Skeletal muscle tissue (tissue), 4 donors: ENCODE data around the gene FAM3B. TPM values are rescaled to one million over a fixed set of nuclear protein-coding genes. Genes with fewer than 3 reads are reported as not detected.
A peak's percentile ranks its signal among the peaks of the same experiment; 100 is the strongest.

Experiments used
- H3K27ac ChIP-seq: one replicate; pipeline ENCODE4 v1.7.0; 2013; ENCODE audit warnings: mild to moderate bottlenecking, low read depth, low read length, inconsistent platforms
- H3K27me3 ChIP-seq, 3 donors: one replicate each; pipeline ENCODE4 v1.7.0; 2013; ENCODE audit warnings: low read length in 3 of 3; ENCODE audit not compliant: control insufficient read depth in 3 of 3, insufficient read depth in 3 of 3
- H3K36me3 ChIP-seq, 3 donors: one replicate each; pipeline ENCODE4 v1.7.0; 2013; ENCODE audit warnings: low read length in 3 of 3; ENCODE audit not compliant: control insufficient read depth in 3 of 3, insufficient read depth in 3 of 3
- H3K4me1 ChIP-seq, 3 donors: one replicate each; pipeline ENCODE4 v1.7.0; 2013; ENCODE audit warnings: low read length in 3 of 3, mild to moderate bottlenecking in 3 of 3; ENCODE audit not compliant: control insufficient read depth in 3 of 3, insufficient read depth in 3 of 3
- H3K4me3 ChIP-seq, 3 donors: one replicate each; pipeline ENCODE4 v1.7.0; 2013; ENCODE audit warnings: low read length in 3 of 3
- H3K9ac ChIP-seq, 3 donors: one replicate each; pipeline ENCODE4 v1.7.0; 2013; ENCODE audit warnings: low read length in 3 of 3, mild to moderate bottlenecking in 3 of 3, moderate library complexity in 2 of 3, low read depth in 1 of 3
- H3K9me3 ChIP-seq, 3 donors: one replicate each; pipeline ENCODE4 v1.7.0; 2013; ENCODE audit warnings: low read length in 3 of 3; ENCODE audit not compliant: control insufficient read depth in 3 of 3
- total RNA-seq: library from RNA; depleted of rRNA; stranded (reverse); fragments of >200 nt; gene quantifications from one replicate; pipeline ENCODE4 v1.2.3, GENCODE V29; 2014
- donor health status: Osteomylitis.

Gene FAM3B, protein sequence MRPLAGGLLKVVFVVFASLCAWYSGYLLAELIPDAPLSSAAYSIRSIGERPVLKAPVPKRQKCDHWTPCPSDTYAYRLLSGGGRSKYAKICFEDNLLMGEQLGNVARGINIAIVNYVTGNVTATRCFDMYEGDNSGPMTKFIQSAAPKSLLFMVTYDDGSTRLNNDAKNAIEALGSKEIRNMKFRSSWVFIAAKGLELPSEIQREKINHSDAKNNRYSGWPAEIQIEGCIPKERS
- not detected for total RNA-seq

DNA sequence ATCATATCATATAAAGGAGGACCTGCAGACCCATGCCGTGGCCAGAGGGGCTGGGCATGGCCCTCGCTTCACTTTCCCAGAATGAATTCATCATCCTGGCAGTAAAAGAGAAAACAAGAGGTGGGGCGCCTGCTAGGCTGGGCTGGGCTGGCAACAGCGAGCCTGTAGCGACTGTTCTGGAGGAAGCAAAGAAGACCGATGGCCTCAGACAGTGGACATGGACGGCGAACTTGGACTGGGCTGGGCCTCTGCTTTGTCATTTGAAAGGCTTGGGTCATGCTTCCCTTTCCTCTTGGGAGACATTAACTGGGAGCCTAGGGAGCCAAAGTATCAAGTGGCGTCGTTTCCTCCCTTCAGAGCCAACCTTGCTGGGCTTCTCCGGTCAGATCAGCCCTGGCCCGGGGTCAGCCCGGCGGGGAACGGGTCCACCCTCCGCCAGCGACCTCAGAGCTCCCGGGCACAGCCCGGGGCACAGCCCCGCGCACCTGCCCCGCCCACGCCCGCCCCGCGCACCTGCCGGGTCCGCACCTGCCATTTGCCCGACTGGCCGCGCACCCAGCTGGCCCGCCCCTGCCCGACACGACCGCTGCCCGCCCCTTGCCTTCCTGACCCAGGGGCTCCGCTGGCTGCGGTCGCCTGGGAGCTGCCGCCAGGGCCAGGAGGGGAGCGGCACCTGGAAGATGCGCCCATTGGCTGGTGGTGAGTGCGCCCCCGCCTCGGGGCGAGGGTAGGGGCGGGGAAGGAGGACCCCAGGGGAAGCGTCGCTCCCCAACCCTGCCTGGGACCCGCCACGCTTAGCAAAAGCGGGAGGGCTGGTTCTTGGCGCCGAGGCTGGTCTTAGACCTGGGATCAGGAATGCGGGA is at the start of gene FAM3B:
TSS of gene FAM3B (plus strand) at position 602 of the 863 bp plus-strand sequence. CDS start at position 681, 79 bp downstream.
- Histone ChIP-seq H3K9ac (no peak within 1 kb of the TSS), H3K27ac (no peak within 1 kb of the TSS), H3K36me3 (no peaks in the 10 kb centered on the region)

GRCh38 chr21:41267346-41267745 is 49.3 kb upstream of the FAM3B start:
- Histone ChIP-seq H3K4me1 (peaks cover 0 to 5% (median 0%) of the 10 kb centered on the region in 3 donors), H3K9ac (no peak overlapping the region), H3K36me3 (peaks cover 0 to 9% (median 0%) of the 10 kb centered on the region in 3 donors), H3K9me3 (no peaks in the 10 kb centered on the region), H3K27ac (no peak overlapping the region), H3K4me3 (no peak overlapping the region), H3K27me3 (no peaks in the 10 kb centered on the region)

More for the DNA sequence above, at the start of gene FAM3B:
- Histone ChIP-seq H3K9me3 (no peaks in the 10 kb centered on the region), H3K27me3 (peaks cover 11 to 34% (median 19%) of the 10 kb centered on the region in 3 donors), H3K4me1 (peaks cover 0 to 5% (median 3%) of the 10 kb centered on the region in 3 donors), H3K4me3 (peak within 1 kb of the TSS in 1 of 3 donors; percentile 15)

DNA sequence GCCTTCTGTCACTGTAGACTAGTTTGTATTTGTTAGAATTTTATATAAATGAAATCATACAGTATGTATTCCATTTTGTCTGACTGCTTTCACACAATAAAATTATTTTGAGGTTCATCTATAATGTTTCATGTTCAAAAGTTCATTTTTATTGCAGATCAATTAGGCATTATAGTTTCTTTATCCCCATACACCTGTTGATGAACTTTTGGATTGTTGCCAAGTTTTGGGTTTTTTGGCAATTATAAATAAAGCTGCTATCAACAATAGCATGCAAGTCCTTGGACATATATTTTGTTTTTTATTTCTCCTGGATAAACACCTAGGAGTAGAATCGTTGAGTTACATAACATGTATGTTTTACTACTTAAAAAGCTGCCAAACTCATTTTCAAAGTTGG is 47.1 kb upstream of the FAM3B start:
- H3K4me3 ChIP-seq, result no peak overlapping the region
- no peaks in the 10 kb centered on the region for H3K9me3 ChIP-seq
- no peak overlapping the region for H3K27ac ChIP-seq
- H3K36me3 ChIP-seq, result peaks cover 0 to 2% (median 0%) of the 10 kb centered on the region in 3 donors
- peaks cover 0 to 5% (median 0%) of the 10 kb centered on the region in 3 donors for H3K4me1 ChIP-seq
- H3K27me3 ChIP-seq, result no peaks in the 10 kb centered on the region
- H3K9ac ChIP-seq, result no peak overlapping the region

DNA sequence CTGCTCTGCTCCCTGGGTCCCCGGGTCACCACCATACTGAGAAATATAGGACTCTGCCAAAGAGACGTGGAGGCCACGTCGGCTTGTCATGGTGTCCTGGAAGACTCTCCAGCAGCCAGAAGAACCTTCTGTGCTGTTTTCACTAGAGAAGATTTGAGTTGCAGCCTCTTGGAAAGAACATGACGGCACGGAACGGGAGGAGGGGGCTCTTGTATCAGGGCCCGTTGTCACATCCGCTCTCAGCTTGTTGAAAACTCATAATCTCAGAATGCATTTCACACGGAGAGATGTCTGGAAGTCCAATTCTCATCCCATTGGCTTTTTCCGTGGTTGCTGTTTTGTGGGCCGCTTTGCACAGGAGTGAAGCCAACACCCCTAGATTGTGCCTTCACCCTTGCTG is 39.4 kb upstream of the FAM3B start:
- Histone ChIP-seq H3K9ac (no peak overlapping the region), H3K27me3 (peaks cover 9 to 14% (median 13%) of the 10 kb centered on the region in 3 donors), H3K36me3 (peaks cover 0 to 10% (median 4%) of the 10 kb centered on the region in 3 donors), H3K4me3 (no peak overlapping the region), H3K4me1 (no peaks in the 10 kb centered on the region), H3K9me3 (no peaks in the 10 kb centered on the region), H3K27ac (no peak overlapping the region)

GRCh38 chr21:41277846-41278245 is 38.8 kb upstream of the FAM3B start:
- H3K27me3 ChIP-seq, result peaks cover 13 to 18% (median 13%) of the 10 kb centered on the region in 3 donors
- H3K9ac ChIP-seq, result no peak overlapping the region
- no peak overlapping the region for H3K27ac ChIP-seq
- H3K4me3 ChIP-seq, result no peak overlapping the region
- H3K36me3 ChIP-seq, result peaks cover 0 to 10% (median 4%) of the 10 kb centered on the region in 3 donors
- H3K4me1 ChIP-seq, result no peaks in the 10 kb centered on the region
- no peaks in the 10 kb centered on the region for H3K9me3 ChIP-seq

DNA sequence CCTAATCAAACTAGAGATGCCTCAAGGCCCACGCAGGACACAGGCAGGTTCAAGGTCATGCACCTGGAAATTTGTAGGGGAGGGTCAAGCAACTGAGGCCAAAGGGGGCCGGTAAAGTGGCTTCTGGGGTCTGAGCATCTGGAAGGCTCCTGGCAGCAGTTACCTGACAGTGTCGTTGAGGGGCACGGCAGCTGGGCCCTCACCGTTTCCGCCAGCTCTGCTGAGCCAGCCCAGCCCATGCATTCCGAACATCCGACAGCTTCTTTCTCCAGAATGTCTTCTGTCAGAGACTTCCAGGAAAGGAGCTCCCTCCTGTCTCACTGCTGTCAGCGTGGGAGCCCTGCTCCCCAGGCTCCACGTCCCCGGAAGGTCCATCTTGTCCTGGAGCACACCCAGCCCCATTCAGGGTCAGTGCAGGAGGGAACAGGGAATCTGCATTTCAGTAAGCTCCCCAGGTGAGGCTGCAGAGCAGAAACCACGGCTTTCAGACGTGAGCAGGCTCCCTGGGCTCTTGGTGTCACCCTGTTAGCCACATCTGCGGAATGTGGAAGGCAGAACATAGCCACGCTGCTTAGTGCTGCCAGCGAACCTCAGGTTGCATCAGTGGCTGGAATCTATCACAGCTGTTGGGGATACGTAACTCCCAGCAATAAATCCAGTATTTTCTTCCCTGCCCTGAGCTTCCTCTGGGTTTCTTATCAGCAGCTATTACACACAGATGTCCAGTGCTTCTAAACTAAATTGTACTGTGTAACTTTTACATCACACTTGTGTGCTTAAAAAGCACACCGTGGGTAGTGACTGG is 36.3 kb upstream of the FAM3B start:
- Histone ChIP-seq H3K36me3 (peaks cover 0 to 3% (median 0%) of the 10 kb centered on the region in 3 donors), H3K4me3 (no peak overlapping the region), H3K9me3 (no peaks in the 10 kb centered on the region), H3K4me1 (no peaks in the 10 kb centered on the region), H3K27me3 (peaks cover 13 to 22% (median 17%) of the 10 kb centered on the region in 3 donors), H3K9ac (no peak overlapping the region), H3K27ac (no peak overlapping the region)

GRCh38 chr21:41282412-41282811 is 34.2 kb upstream of the FAM3B start:
- Histone ChIP-seq H3K4me1 (no peaks in the 10 kb centered on the region), H3K36me3 (no peaks in the 10 kb centered on the region), H3K4me3 (no peak overlapping the region), H3K27me3 (peaks cover 13 to 22% (median 17%) of the 10 kb centered on the region in 3 donors), H3K9ac (no peak overlapping the region), H3K9me3 (no peaks in the 10 kb centered on the region), H3K27ac (no peak overlapping the region)

- H3K9me3 ChIP-seq, result no peaks in the 10 kb centered on the region
- H3K4me1 ChIP-seq, result no peaks in the 10 kb centered on the region
- peaks cover 13 to 22% (median 17%) of the 10 kb centered on the region in 3 donors for H3K27me3 ChIP-seq
- no peaks in the 10 kb centered on the region for H3K36me3 ChIP-seq
- H3K4me3 ChIP-seq, result no peak overlapping the region
- H3K27ac ChIP-seq, result no peak overlapping the region
- no peak overlapping the region for H3K9ac ChIP-seq
These were observed 33.3 kb upstream of the FAM3B start for GRCh38 chr21:41283211-41283818.

DNA sequence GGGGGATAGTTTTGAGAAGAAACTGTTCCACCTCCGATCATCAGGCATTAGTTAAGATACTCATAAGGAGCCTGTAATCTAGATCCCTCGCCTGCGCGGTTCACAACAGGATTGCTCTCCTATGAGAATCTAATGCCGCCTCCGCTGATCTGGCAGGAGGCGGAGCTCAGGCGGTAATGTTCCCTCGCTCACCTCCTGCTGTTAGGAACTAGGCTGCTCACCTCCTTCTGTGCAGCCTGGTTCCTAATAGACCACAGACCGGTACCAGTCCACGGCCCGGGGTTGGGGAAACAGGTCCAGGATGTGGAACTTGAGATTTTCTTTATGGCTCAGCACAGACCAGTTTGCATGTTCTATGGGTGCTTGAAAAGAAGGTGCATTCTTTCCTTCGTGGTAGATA is 27.2 kb upstream of the FAM3B start:
- peaks cover 14 to 23% (median 21%) of the 10 kb centered on the region in 3 donors for H3K27me3 ChIP-seq

More for the DNA sequence above, 27.2 kb upstream of the FAM3B start:
- H3K4me1 ChIP-seq, result no peaks in the 10 kb centered on the region
- no peaks in the 10 kb centered on the region for H3K9me3 ChIP-seq
- no peak overlapping the region for H3K4me3 ChIP-seq
- H3K27ac ChIP-seq, result no peak overlapping the region
- no peaks in the 10 kb centered on the region for H3K36me3 ChIP-seq
- no peak overlapping the region for H3K9ac ChIP-seq
